Fibroblast of the aortic adventitia (primary cell): ENCODE results near the gene SALL4. TPM values are rescaled to one million over a fixed set of nuclear protein-coding genes. Genes with fewer than 3 reads are reported as not detected.
"Not testable (repeated sequence)": the region's sequence is repeated elsewhere in the genome, so short reads cannot be mapped to it uniquely, and the experiment has no call there.

Experiments
- DNase-seq: peaks from one replicate; pipeline ENCODE4 v3.0.0-alpha.2; 2010; ENCODE audit warnings: low read depth
- H3K4me3 ChIP-seq: 2 replicates; pipeline ENCODE4 v1.5.1; 2011; ENCODE audit warnings: low read depth, mild to moderate bottlenecking, control low read depth, low read length, moderate library complexity
- total RNA-seq: library from RNA; depleted of rRNA; stranded (reverse); fragments of >200 nt; gene quantifications from 2 replicates; pipeline ENCODE4 v1.2.3, GENCODE V29; 2012; ENCODE audit warnings: low replicate concordance
- TF ChIP-seq, protein P1 (sequence below): IDR thresholded peaks from 2 replicates; pipeline ENCODE4 v1.5.1; 2011; ENCODE audit warnings: mild to moderate bottlenecking, low read length, control low read depth, inconsistent platforms; ENCODE audit not compliant: insufficient read depth

The SALL4 gene
- total RNA-seq, 1 donor, result 0.36 TPM

DNA sequence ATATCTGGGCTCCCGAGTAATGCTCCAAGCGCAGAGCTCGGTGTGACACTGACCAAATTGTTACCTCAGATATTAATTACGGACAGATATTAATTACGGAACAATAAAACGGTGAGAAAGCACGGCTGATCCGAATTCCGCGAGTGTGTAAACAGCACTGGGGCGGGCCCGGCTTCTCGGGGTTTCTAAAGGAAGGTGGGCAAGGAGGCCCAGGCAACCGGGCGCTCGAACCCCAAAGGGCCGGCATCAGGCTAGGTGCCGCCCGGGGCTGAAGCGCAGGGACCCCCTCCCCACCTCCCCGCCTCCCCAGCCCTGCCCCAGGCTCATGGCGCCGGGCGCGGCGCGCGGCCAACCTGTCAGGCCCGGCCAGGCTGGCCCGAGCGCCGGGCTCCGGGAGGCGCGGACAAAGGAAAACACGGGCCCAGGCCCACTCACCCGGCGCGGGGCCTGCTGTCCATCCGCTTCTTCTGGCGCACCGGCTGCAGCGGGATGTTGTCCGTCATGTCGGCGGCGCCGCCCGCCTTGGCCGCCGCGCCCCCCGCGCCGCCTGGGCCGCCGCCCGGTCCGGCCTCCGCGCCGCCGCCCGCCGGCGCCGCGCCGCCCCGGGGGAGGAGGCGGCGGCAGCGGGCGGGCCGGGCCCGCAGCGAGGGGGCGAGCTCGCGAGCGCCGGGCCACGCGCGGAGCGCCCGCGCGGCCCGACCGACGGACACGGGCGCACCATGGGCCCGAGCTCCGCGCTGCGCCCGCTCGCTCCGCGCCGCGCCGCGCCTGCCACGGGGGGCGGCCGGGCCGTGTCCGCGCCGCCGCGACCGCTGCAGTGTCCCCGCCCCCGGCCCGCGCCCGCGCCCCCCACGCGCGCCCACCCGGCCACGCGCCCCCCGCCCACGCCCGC is 34.2 kb downstream of the SALL4 start, which contains the start of gene ATP9A:
Gene ATP9A (minus strand): TSS at position 524 of the 892 bp plus-strand sequence. CDS start 21 bp downstream, at position 503.
- peak within 1 kb of the TSS; percentile 85 for H3K4me3 ChIP-seq
- TF ChIP-seq, protein P1, sequence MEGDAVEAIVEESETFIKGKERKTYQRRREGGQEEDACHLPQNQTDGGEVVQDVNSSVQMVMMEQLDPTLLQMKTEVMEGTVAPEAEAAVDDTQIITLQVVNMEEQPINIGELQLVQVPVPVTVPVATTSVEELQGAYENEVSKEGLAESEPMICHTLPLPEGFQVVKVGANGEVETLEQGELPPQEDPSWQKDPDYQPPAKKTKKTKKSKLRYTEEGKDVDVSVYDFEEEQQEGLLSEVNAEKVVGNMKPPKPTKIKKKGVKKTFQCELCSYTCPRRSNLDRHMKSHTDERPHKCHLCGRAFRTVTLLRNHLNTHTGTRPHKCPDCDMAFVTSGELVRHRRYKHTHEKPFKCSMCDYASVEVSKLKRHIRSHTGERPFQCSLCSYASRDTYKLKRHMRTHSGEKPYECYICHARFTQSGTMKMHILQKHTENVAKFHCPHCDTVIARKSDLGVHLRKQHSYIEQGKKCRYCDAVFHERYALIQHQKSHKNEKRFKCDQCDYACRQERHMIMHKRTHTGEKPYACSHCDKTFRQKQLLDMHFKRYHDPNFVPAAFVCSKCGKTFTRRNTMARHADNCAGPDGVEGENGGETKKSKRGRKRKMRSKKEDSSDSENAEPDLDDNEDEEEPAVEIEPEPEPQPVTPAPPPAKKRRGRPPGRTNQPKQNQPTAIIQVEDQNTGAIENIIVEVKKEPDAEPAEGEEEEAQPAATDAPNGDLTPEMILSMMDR, result no peak
- DNase-seq, result peak; percentile 27

DNA sequence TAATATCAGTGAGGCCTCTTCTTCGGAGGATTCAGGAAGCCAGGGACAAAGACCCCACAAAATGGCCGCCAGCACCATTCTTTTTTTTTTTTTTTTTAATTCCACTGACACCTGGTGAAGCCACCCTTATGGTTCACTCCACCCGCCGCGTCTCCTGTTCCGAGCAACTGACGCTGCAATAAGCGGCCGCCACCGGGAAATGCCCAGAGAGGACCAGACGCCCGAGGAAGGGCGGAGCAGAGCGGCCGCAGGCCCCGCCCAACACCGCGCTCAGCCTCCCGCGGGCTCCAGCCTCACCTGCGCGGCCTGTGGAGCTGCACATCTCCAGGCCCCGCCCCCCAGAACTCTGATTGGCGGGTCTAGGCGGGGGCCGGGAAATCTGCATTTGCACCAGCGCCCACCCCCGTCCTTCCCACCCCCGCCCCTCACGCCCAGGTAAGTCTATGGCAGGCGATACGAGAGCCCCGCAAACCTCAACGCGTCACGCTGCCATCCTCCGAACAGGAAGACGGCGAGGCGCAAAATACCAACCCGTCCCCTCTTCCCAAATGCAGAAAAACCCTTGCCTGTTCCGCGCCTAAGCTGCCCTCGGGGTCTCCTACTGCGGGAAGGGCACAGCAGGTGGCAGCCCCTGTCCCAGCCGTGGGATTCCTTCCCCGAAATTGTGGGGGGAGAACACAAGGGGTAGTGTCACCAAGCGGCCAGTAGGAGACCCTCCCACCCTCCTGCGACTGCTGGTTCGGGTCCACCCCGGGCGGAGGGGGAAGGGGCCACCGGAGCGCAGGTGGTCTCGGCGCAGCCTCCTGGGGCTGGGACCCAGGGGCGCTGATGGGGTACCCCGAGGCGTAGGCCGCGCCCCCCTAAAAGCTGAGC is 35.1 kb downstream of the SALL4 start:
- DNase-seq, result peak; percentile 16
- peak overlapping the region; percentile 85 for H3K4me3 ChIP-seq
- TF ChIP-seq, protein P1, result peak; percentile 49

DNA sequence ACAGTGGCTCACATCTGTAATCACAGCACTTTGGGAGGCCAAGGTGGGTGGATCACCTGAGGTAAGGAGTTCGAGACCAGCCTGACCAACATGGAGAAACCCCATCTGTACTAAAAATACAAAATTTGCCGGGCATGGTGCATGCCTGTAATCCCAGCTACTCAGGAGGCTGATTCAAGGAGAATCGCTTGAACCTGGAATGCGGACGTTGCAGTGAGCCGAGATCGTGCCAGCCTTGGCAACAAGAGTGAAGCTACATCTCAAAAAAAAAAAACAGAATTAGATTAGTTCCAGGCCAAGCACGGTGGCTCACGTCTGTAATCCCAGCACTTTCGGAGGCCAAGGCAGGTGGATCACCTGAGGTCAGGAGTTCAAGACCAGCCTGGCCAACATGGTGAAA is 36.9 kb downstream of the SALL4 start:
- not testable (repeated sequence) for H3K4me3 ChIP-seq, DNase-seq

DNA sequence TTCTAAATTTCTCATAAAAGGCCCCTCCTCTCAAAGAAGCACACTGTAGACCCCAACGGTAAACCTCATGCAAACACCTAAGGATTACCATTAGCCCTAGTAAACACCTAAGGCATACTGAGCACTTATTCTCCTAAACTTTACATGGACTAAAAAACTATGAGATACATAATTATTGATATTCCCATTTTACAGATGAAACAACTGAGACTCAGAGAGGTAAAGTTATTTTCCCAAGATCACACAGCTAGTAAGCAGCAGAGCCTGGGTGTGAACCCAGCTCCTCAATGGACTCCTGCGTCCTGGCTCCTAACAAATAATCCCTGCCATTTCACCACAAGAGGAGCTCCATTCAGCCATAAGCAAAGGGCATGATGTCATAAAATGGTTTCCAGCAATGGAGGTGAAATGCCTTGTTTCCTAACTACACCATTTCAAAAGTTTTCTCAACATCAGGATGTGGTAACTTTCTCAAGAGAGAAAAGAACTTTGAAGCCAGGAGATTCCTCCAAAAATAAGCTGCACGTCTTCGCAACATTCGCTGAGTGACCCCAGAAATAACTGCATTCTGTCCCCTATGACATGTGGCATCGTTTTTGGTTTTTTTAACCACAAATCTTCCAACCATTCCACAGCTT is 38.2 kb downstream of the SALL4 start:
- TF ChIP-seq, protein P1, result no peak
- no peak for DNase-seq
- H3K4me3 ChIP-seq, result no peak overlapping the region

DNA sequence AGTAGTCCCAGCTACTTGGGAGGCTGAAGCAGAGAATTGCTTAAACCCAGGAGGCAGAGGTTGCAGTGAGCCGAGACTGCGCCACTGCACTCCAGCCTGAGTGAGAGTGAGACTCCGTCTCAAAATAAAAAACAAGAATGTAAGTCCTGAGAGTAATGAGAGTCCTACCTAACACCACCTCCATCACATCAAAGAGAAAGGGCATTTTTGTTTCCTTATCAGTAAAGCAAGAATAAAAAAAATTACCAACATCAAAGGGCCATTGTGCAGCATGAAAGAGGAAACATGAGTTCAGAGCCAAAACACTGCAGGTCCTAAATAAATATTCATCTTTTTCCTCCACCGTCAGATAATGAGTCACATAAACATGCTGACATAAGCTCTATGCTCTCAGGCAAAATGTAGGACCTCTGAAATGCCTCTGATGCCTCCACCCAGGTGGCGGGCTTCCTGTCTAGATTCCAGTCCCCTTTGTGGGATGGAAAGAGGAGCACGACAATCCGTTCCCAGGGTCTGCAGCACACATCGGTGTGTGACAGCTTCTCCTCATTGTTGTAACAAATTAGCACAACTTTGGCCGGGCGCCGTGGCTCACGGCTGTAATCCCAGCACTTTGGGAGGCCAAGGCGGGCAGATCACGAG is 41.3 kb downstream of the SALL4 start:
- TF ChIP-seq, protein P1, result no peak
- DNase-seq, result peak; percentile 56

DNA sequence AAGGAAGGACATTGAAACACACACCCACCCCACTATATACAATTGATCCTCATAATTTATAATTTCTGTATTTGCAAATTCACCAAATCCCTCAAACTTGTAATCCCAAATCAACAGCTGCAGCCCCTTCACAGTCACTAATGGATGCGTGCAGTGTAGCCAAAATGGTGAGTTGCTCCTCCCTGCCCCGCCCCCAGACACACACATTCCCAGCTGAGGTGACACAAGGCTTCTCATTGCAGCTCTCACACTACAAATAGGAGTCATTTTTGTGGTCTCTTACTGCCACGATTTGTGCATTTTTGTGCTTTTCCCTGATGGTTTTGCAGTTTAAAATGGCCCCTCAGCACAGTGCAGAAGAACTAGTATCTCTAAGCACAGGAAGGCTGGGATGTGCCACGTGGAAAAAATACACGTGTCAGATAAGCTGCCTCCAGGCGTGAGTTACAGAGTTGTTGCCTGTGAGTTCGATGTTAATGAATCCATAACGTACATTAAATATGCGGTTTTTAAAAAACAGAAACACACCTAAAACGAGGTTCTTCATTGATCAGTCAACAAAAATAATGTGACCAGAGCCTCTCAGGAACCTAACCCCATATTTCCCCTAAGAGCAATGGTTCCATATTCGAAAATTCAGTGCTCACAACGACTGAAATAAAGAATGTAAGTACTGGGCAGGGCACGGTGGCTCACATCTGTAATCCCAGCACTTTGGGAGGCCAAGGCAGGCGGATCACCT is 42.4 kb downstream of the SALL4 start:
- DNase-seq, result no peak
- H3K4me3 ChIP-seq, result no peak overlapping the region
- TF ChIP-seq, protein P1, result no peak

More for the DNA sequence above, 41.3 kb downstream of the SALL4 start:
- no peak overlapping the region for H3K4me3 ChIP-seq
